ENCODE measurements around the gene APC2.
"Not testable (repeated sequence)": the region's sequence is repeated elsewhere in the genome, so short reads cannot be mapped to it uniquely, and the experiment has no call there.

The APC2 gene

DNA sequence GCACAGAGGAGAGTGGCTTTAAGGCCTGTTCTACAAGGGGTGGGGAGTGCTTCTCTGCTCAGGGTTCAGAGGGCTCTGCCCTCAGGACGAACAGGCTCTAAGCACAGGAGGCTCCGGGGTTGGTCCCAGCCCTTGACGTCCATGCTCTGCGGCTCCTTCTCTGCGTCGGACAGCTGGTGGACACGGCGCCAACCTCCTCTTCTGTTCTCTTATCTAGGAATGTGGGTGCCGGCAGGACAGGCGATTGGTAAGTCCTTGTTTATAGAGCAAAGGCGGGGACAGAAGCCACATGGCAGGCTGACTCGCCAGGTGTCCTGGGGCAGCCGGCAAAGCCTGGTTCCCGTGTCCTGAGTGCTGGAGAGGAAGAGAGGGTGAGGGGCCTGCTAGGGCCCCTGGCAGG lies 20.2 kb upstream of the APC2 start:
- no peak for DNase-seq

DNA sequence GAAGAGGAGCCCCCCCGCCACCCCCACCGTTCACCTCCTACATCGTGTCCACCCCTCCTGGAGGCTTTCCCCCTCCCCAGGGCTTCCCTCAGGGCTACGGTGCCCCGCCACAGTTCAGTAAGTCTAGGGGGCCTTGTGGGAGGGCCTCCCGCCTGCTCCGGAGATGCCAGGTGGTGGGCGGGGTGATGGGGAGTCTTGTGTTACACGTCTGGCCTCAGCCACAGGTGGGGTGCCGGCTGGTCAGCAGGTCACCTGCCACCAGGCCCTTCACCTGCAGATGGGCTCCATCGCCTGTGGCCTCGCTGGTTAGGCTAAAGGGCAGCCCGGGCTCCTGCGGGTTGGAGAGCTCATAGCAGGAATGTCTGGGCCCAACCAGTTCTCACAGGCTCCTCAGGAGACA lies 19.7 kb upstream of the APC2 start:
- no peak for DNase-seq

DNA sequence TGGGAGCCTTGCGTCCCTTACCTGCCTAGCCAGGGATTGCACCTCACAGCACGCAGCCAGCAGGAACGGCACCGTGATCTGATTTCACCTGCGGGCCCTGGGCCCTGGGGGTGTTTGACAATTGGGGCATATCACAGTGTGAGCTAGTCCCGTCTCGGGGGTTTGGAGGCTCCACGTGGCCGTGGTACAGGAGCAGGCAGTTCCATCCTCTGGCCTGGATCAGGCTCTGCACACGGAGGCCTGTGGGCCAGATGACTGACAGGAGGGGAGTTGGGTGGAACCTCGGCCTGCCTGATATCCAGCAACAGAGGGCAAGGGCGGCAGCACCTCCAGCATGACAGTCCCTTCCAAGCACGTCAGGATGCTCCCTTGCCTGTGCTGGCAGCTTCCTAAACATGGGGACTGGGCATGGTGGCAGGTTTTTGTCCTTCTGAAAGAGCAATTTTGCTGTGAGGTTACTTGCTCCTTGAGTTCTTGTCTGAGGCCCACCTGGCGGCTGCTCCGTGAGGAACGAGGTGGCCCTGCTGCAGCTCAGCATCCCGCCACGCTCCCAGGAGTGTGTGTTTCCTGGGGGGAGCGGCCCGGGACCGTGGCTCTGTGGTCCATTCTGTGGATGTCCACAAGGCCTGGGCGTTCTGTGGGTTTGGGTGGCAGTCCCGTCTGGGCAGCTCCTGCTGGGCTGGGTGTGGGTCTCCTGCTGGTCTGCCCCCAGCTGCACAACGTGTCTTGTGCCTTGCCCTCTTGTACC lies 18.0 kb upstream of the APC2 start:
- DNase-seq = no peak

DNA sequence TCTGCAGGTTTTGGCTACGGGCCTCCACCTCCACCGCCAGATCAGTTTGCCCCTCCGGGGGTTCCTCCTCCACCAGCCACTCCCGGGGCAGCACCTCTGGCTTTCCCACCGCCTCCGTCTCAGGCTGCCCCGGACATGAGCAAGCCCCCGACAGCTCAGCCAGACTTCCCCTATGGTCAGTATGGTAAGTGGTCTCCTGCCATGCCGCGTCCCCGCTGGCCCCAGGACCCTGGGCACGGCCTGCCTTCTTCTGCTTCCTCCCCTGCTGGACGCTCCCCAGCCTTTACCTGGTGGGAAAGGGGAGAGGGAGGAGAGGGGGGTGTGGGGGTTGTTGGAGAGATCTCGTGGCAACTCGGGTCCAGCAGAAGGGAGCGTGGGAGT lies 17.4 kb upstream of the APC2 start:
- no peak for DNase-seq

DNA sequence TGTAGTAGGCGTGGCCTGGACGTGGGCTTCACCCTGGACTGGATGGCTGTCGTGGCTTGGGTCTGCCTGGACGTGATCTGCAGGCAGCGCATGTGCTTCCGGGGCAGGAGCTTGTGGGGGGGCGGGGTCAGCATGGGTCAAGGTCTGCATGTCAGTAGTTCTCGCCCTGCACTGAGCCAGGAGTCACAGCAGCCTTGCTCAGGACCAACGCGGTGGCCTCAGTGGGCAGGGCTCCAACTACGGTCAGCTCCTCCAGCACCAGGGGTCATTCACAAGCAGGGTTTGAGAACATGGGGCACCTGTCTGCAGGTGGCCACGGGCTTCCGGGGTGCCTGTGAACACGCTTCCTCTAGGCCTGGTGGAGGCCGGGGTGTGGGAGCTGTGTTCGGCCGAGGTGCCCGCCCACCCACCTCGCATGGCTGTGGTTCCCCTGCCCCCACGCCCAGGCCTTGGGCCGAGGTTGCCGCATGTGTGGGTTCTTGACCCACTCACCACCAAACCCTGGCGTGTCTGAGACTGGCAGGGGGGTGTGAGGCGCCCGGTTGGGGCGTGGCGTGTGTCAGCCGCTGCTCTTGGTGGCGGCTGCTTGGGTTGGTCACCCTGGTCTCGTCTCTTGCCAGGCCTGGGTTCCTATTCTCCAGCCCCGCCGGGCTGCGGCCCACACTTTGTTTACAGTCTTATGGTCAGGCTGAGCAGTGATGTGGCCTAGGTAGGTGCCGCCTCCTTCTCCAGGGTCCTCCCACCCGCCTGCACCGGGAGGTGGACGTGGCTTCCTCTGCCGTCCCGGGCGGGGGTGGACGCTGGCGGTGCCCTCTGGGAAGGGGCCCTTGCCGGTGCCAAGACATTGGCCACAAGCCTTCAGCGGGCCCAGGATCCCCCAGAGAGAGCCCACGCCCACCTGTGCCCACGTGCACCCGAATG lies 16.5 kb upstream of the APC2 start:
- DNase-seq = no peak

DNA sequence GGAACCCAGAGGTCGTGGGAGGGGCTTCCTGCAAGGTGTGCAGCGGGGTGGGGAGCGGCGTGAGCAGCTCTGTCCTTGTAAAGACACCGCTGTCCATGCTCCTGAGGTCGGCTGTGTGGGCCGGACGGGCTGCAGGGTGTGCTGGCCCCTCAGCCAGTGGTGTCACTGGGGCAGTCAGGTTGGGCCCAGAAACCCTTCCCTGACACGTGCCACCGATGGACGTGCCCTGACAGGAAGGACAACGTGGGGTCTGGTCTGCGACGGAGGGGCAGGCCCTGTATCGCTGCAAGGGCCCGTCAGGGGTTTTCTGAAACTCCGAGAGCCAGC lies 15.9 kb upstream of the APC2 start:
- DNase-seq = no peak

DNA sequence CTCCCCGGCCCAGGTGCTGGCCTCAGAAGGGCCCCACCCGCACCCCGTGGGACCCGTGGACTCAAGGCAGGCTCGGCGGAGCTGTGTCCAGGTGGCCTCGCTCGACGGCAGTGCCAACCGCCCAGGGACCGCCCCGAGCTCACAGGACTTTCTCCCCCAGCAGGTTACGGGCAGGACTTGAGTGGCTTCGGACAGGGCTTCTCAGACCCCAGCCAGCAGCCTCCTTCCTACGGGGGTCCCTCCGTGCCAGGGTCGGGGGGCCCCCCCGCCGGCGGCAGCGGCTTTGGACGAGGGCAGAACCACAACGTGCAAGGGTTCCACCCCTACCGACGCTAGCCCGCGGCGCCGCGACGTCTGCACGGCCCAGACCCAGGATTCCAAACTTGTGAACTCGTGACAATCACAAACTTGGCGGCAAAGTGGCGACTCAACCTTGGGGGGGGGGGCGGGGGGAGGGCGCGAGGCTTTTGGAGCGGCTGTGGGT lies 15.3 kb upstream of the APC2 start:
- no peak for DNase-seq

DNA sequence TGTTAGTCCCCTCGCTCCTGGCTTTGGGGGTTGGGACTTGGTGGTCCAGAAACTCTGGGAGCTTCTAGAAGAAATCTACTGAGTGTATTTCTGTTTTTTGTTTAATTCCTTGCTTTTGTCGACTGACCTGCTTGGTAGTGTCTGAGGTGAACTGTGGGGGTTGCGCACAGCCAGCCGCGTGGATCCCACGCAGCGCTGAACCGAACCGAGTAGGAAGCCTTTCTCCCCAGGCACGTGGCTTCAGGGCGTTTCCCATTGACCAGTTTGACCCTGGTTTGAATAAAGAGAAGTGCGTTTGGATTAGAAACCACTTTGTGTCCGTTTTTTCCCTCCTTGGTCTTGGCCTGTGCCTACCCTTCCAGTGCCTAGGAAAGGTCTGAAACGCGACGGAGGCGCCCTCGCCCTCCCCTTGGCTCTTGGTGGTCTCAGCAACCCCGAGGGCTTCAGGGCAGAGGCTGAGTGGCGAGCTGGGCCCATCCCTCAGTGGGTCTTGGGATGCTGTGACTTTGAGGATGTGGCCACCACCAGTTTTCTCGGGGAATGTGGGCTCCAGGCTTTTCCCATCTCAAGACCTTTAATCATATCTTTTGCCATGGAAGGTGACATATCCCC lies 14.4 kb upstream of the APC2 start:
- DNase-seq = no peak

DNA sequence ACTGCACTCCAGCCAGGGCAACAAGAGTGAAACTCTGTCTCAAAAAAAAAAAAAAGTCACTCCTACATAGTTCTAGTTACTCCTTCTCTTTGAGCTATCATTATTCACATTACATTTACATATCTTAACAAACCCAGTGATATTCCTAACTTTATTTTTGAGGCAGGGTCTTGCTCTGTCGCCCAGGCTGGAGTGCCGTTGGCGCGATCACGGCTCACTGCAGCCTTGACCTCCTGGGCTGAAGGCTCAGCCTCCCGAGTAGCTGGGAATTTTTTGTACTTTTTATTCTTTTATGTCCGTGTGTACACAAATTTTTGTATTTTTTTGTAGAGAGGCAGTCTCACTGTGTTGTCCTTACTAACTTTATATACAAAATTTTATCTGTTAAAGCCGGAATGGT lies 12.3 kb upstream of the APC2 start:
- no peak for DNase-seq

DNA sequence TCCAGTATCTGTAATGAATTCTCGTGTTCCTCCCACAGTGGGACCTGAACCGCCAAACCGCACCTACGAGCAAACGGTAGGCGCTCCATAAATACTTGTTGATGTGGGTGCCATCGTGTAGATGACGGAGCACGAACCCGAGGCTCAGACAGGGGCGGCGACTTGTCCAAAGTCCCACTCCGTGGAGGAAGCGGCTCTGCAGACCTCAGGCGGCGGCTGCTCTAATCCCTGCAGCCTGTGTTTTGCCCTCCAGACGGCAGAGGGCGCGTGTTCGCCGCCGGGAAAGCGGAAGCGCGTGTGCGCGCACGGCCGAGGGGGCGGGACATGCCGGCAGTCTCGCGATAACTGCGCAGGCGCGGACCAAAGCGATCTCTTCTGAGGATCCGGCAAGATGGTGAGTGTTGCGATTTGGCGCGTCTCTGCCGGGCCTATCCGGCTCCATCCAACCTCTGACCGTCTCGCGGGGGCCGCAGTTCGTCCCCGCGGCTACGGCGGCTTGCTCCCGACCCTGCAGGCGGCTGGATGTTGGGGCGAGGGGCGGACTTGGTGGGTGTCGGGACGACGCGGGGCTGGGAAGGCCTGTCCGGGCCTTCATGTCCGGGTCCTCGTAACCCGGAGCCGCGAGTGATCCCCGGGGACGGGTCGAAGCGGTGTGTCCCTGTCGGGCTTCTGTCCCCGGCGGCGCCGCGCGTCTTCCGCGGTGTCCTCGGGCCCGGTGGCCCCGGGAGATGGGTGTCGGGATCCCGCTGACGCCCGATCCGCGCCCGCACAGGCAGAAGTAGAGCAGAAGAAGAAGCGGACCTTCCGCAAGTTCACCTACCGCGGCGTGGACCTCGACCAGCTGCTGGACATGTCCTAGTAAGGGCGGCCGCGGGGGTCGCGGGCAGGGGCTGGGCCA lies 11.6 kb upstream of the APC2 start, which contains the start of gene RPS15:
RPS15 (plus strand) TSS at position 362 of the 898 bp plus-strand sequence; CDS start at position 392, 30 bp downstream.
- DNase-seq = peak; percentile 93

DNA sequence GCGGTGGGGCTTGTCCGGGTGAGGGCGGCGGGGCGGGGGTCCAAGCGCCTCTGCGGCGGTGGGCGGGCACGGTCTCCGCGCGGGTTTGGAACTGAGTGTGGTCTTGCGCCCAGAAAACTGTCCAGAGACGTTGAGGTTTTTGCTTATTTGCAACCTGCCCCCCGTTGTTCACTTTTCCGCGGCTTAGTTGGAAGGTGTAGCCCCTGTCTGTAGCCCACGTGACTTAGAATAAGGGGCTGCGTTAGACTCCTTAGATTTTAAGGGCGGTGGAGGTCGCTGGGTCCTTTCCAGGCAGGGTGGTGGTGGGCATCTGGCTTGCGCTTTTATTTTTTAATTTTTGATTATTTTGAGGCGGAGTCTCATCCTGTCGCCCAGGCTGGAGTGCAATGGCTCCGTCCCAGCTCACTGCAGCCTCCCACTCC lies 11.0 kb upstream of the APC2 start:
- no peak for DNase-seq

DNA sequence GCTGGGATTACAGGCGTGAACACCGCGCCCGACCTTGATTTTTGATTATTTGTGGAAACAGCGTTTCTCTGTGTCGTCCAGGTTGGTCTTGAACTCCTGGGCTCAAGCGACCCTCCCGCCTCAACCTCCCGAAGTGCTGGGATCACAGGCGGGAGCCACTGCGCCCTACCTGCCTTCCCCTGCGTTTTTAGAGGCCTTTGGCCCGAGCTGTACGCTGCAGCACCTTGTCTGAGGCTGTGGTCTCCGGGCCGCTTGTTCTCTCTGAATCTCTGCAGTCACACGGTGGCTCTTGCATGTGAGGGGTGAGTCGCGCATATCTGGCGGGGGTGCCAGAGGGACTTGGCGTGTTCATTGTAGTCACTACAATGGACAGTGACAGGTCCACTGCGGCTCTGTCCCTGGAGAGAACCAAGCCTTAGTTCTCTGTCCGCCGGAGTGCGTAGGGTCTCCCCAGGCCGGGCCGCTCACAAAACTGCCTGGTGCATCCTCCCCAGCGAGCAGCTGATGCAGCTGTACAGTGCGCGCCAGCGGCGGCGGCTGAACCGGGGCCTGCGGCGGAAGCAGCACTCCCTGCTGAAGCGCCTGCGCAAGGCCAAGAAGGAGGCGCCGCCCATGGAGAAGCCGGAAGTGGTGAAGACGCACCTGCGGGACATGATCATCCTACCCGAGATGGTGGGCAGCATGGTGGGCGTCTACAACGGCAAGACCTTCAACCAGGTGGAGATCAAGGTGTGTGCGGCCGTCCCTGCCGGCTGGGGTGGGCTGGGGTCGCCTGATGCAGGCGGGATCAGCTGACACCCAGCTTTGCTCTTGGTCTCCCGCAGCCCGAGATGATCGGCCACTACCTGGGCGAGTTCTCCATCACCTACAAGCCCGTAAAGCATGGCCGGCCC lies 10.2 kb upstream of the APC2 start:
- DNase-seq = not testable (repeated sequence)

DNA sequence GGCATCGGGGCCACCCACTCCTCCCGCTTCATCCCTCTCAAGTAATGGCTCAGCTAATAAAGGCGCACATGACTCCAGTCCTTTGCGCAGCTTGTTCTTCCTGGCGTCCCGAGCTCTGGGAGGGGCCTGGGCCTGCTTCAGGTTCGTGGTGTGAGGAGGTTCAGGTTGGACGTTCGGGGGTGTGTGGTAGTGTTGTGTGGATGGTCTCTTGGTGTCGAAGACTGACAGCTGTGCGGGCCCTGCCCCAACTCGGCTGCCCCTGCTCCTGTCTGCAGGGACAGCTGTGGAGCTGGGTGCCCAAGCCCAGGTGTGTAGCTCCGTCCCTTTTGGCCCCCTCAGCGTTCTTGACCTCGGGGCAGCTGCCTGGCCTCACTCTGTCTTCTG lies 9.5 kb upstream of the APC2 start:
- DNase-seq = no peak

DNA sequence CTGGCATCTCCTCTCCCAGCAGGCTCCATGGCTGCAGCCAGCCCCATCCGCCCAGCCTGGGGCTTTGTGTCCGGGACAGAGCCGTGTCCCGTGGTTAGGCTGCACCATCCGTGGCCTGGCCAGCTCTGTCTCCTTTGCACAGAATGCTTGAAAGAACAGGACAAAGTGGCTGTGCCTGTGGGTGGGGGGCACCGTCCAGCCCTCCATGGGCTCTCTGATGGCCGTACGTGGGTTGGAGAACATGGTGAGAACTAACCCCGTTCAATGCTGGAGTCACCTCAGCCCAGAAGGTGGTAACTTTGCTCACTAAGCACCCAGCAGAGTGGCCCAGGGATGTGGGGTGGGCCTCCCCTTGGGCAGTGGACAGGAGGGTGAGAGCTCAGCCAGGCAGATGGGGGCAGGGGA lies 8.9 kb upstream of the APC2 start:
- DNase-seq = no peak

DNA sequence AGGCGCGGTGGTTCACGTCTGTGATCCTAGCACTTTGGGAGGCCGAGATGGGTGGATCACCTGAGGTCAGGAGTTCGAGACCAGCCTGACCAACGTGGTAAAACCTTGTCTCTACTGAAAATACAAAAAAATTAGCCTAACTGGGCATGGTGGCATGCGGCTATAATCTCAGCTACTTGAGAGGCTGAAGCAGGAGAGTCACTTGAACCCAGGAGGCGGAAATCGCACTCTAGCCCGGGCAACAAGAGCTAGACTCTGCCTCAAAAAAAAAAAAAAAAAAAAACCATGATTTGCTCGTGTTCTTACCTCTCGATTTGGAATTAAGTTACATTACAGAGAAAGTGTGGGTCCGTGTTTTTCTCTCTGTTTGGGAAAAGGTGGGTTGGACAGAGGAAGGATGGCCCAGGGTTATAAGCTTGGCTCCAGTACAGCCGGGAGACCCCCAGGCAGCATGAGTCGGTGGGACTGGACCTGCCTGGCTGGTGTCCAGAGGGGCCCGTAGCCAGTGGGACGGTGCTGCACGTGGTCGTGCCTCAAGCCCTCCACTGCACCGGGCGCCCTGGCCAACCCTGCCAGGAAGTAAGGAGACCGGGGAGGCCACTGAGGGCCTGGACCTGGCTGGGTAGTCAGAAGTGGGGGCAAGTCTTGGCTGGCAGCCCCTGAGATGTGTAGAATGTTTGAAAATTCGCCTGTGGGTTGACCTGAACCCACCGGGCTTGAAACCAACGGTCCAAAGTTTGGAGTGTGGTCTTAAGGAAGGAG lies 8.1 kb upstream of the APC2 start:
- DNase-seq = no peak

DNA sequence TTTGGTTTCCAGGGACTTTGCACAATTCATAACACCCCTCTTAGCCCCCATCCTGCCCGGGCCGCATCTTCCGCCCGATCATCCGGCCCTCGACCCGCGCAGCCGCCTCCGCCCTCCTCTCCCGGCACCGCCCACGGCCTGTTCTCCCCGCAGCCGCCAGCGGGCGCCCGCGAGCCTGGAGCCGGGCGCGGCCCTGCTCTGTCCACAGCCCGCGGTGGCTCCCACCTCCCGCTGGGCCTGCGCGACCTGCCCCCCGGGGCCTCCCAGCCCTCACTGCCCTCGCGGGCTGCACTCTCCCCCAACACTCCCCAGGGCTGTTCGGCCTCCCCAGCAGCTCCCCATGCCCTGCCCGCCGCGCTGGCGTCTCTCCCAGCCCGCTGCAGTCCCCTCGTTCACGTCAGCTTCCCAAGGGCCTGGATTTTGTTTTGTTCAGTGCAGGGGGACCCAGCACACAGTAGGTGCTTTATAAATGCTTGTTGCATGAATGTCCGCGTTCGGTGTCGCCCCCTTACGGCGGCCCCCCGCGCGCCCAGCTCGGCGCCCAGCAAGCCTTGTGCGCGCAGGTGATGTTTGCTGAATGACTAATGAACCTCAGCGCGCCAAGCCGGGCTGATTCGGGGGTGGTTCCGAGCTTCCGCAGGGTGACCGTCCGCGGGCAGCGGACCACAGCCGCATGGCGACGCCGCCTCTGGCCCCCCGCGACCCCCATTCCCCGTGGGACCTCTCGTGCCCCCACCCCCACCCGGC lies 4.6 kb upstream of the APC2 start:
- no peak for DNase-seq

DNA sequence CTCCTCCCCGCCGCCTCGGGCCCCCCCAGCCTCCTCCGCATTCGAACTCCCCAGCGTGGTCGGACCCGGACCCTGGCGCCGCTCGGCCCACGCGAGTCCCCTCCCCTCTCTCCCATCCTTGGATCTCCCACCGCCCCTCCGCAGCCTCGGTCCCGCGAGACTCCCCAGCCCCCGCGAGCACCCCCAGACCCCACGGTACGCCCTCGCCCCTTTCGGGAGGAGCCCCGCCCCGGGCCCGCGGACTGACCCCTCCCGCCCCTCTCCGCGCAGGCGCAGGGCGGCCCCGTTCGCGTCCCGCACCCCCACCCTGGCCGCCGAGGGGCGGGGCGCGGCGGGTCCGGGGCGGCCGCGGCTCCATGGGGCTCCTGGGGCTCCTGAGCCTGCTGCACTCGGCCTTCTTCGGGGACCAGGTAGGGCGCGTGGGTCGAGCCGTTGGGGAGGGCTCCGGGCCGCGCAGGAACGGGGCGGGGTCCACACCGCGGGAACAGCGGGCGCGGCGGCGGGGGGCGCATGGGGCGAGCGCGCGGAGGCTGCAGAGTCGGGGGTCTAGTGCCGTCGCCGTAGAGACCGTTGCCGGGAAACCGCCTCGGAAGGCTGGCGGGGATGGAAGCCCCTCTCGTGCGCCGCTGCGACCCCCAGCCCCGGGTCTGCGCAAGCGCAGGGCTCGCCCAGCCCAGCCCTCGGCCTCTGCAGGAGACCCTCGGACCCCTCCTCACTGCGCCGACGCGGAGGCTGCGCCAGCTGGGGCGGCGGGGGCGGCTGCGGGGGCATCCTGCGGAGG lies 3.8 kb upstream of the APC2 start:
- DNase-seq = no peak

DNA sequence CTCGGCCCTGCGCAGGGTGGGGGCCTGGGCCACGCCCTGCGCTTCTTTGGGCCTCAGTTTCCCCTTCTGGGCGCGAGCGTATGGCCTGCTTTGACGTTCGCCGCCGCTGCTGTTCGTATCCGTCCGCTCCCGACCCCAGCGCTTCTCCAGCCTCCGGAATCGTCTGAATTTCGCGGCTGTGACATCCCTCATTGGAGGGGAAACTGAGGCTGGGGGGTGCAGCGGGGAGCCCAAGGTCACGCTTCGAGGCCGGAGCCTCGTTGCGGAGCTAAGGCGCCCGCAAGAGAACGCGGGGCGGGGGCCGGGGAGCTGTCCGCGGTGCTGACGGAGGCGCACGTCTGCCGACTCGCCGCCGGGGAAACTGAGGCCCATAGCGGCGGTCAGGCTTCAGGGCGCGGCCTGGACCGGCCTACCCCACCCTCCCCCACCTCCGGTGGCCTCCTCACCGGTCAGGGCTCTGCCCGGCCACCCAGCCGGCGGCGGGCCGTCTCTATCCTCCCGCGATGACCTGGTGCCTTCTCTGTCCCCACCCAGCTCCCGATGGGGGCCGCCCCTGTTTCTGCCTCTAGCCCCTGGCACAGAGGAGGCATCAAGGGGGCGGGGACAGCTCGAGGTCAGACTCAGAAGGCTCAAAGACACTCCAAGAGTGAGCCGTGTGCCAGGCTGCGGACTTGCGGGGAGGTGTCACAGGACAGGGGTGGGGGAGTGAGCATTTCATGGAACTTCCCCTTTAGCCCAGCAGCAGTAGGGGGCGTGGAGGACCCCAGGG lies 3.0 kb upstream of the APC2 start:
- DNase-seq = no peak

All from NCI-H2107 (cell line).